NCI-H460 (cell line): ENCODE data around the gene GBX1. TPM values are rescaled to one million over a fixed set of nuclear protein-coding genes. Genes with fewer than 3 reads are reported as not detected.

Experiments used
- DNase-seq: peaks from one replicate; pipeline ENCODE4 v3.0.0-alpha.2; 2016; ENCODE audit warnings: low read depth; ENCODE audit errors: extremely low read depth
- total RNA-seq: library from RNA; depleted of rRNA; stranded (reverse); fragments of >200 nt; shearing (Covaris generic); gene quantifications from 2 replicates; pipeline ENCODE4 v1.2.3, GENCODE V29; 2014

GBX1 gene
- total RNA-seq, 1 experiment from 2014 or later: not detected

- no peak for DNase-seq
Measured at GRCh38 chr7:151175047-151175792, 7.7 kb upstream of the GBX1 start.

DNA sequence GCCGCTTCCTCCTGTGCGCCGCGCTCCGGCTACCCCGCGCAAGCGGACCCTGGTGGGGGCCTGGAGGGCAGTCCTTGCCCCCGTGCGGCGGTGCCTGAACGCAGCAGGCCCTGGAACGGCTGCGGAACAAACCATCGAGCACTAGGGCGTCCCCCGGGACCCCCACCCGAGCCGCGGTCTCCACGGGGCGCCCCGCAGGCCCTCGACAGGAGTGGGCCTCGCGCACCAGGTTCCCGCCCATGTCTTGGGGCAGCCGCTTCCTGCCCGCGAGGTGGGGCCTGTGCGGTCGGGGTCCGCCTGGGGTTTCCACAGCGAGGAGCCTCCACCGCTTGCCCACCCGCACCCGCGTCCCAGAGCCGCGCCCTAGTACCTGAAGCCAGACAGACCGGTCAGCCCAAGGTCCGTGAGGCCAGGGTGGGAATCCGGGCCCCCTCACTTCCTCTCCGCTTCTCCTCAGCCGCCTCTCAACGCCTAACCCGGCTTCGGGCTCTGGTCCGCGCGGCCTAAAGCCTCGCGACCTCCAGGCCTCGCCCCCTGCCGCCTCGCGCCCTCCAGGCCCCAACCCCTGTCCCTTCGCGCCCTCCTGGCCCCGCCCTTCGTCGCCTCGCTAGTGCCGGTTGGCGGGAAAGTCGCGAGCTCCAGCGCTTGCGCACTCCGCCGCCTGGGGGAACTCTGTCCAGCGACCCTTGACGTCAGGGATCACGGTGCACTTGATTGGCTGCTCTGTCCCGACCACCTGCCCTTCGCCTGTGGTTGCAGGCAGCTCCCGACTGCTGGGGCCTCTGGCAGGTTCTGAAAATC is 7.0 kb upstream of the GBX1 start:
- no peak for DNase-seq

DNA sequence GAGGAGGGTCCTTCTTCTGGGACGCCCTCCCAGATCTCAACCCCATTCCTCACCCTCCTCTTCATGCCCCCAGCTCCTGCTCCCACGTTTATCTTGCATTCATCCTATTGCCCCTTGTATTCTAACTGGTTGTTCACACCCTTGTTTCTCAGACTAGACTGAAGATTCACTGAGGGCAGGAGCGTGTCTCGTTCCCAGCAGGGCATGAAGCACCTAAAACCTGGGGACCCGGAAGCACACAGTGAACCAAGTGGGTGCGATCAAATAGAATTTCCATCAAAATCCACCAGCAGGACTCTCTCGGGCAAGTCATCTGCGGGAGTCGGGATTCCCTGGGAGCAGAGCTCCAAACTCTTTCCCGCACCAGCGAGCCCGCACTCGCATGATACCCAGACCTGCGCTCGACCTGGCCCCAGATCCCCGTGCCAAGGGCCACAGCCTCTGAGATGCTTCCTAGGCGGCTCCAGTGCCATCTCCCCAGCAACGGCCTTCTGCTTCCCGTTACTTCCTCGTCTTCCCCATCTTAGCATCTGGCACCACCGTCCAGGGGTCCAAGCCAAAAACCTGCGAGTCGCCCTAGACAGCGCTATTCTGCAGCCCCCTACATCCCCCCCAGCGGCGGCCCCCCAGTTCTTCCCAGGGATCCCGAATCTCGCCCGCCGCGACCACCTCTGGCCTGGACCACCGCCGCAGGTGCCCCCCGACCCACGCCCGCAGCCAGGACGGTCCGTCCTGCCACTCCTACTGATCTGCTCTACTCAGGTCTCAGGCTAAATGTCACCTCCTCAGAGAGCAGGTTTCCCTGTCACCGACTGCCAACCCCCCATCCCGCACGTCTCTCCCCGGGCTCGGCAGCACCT is 6.1 kb upstream of the GBX1 start:
- DNase-seq: no peak

GRCh38 chr7:151172273-151173141 is 5.0 kb upstream of the GBX1 start:
- DNase-seq: peak; percentile 72

DNA sequence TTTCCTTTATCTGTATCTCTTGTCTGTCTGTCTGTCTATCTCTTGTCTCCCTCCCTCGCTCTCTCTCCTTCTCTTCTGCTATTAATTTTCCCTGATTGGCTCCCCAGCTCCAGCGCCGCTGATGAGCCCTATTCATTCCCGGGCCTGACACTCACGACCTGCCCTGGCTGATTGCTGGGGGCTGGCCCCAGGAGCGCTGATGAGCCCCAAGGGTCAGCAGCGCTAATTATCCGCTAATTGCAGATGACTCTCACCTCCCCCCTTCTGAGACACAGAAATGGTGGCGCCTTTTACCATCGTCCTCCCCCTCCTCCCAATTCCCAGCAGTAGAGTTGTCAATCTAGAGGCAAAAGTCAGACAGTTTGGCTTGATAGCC is 1.3 kb upstream of the GBX1 start:
- no peak for DNase-seq

DNA sequence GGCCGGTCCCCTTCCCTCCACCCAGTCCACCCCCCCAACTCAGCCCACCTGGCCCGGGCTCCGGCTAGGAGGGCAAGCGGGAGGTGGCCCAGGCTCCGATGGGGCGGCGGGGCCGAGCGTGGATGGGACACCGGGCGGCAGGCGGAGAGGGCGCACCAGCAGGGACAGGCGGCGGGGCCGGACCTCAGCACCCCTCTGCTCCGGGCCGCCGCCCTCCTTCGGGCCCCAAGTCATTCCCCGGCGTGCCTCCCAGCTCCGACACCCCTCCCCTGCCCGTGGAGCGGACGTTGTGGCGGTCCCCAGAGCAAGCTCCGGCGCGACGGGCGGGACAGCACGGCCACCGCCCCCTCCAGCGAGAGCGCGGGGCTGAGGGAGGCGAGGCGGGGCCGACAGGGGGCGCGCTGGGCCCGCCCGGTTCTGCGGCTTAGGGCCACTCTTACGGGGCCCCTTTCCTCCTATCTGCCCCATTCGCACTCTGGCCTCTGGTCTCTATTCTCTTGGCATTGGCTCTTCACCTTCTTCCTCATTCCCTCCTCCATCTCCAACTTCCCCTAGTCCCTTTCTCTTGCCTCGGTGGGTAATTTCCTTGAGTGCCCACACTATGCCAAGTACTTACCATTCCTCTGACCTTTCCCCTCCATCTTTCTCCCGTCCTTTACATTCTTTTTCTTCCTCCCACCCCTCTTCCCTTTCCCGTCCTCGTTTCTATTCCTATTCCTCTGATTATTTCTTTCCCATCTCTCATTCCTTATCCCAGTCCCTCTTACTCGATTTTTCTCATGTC is 701 bp upstream of the GBX1 start:
- DNase-seq: peak; percentile 26

DNA sequence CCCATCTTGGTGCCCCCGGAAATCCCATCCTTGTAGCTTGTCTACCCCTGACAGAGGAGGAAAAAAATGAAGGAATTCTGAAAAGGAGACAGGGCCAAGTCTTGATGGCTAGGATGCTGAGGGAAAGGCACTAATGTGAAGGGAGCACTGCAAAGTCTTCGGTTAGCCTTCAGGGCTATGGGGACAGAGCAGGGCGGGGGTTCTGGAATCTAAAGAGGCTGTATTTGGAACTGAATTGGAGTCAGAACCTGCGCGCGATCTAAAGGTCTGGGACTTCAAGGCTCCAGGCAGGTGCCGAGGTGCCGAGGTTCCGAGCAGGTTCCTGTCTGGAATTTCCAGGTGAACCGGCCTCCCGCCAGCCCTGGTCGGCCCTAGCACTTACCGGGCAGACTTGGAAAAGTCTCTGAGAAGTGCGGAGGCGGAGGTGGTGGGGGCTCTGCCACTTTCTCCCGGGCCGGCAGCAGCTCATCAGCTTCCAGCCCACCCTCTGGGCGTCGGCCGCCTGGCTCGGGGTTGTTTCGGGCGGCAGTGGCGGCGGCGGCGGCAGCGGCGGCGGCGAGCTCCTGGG is 781 bp downstream of the GBX1 start:
- no peak for DNase-seq

DNA sequence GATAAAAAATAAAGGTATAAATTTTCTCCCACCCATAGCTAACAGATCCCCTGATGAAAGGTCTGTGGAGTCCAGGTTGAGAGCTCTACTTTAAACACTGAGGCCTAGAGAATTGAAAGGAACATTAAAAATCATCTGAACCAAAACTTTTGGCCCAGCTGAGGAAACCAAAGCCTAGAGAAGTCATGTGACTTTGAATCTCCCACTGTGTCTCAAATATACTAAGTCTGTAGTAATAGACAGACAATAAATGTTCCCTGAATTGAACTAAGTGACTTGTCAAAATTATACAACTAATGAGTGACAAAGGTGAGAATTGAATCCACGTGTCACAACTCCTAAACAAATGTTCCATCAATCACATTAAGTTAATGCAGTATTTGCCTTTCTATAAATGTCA is 5.7 kb downstream of the GBX1 start:
- DNase-seq: no peak

DNA sequence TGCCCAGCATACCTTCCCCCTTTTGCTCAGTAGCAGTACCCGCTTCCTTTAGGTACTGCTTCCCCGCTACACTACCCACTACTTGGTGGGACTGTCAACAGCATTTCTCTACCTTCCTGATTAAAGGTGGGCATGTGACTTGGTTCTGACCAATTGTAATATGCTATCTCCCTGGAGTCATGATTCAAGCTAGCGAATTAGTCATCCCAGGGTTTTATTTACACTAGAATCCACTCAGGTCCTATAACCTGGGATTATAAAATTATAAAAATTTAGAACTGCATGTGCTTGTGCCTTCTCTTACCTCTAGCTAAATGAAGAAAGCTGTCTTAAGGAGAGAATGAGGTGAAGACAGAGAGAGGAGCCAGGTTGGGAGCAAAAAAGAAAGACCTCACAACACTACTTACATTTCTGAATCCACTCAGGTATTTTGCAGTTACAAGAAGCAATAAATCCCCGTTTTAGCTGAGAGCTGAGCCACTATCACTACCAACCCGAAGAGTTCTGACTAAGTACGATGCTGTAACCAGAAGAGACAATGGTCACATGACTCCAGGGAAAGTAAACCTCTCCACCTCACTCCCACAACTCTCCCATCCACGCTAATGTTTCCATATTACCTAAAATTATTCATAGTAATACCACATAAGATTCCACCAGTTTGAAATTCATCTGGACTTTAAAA is 9.7 kb downstream of the GBX1 start:
- no peak for DNase-seq

DNA sequence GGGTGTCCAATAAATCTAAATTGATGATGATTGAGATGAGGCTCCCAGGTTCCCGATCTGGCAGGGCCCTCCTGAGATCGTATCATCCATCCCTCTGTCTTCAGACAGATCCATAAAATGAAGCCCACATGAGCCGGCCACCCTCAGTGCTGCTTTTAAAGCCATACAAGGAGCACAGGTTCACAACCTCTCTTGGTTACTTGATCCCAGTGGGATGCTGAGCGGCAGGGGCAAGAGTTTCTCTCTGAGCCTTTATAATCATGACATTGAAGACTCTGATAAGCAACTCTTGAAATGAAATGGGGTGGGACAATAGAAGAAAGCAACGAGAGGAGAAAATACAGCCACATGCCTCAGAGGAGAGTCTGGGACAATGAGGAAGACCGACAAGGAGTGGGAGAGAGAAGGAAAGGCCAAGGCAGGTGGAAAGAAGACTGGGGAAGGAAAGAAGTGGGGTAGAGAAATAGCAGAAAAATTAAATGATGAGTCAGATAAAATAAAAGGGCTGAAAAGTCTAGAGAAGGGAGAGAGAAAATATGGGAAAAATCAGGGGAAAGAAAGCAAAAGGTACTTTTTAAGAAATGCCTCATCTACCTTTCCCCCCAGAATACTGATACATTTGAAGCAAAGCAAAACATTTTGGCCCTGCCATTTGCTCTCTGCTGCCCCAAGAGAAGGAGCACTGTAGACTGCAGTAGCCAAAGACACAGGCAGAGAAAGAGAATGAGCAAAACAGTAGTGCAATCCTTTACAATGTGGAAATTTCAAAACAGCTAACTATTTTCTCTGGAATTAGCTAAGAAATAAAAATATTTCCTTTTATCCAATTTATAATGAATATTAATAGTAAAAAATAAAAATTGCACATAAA is 14.6 kb downstream of the GBX1 start:
- DNase-seq: no peak

- no peak for DNase-seq
Measured at GRCh38 chr7:151150388-151150787, 17.1 kb downstream of the GBX1 start.

DNA sequence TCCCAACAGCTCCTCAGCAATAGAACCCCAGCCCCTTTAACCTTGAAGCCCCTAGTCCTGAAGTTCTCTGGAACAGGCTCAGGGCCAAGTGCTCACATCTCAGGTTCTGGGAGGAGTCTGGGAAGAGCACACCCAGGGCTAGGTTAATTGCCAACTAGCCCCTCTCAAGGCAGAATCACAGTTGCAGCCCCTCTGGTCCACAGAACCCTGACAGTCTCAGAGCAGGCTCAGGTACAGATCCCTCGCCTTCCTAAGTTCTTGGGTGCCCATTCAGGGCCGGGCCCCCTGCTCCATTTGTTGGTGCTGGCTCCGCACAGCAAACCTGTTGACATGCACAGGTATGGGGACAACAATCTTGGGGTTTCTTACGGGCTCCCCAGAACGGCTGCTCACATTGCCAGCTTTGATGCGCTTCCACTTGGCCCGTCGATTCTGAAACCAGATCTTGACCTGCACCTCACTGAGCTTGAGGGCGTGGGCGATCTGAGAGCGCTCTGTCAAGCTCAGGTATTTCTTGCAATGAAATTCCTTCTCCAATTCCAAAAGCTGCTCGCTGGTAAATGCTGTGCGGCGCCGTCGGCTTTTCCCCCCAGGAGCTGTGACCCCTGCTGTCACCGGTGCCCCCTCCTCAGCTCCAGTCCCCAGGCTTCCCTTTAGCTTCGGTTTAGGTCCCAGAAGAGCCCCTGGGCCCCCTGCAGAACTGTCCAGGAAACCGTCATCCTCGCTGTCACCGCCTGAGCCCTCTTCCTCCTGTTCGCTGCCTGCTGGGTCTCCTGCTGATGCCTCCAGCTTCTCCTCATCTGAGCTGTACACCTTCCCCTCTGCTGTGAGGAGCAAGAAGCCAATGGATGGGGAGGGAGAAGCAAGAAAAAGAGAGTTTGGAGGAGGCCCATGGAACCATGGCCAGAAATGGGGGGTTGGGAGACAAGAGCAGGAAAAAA is 18.9 kb downstream of the GBX1 start:
- no peak for DNase-seq

GRCh38 chr7:151146761-151147160 is 20.7 kb downstream of the GBX1 start:
- DNase-seq: no peak

- no peak for DNase-seq
Measured at GRCh38 chr7:151144387-151144786, 23.1 kb downstream of the GBX1 start.

- no peak for DNase-seq
Measured at GRCh38 chr7:151143261-151144015, 24.1 kb downstream of the GBX1 start.

DNA sequence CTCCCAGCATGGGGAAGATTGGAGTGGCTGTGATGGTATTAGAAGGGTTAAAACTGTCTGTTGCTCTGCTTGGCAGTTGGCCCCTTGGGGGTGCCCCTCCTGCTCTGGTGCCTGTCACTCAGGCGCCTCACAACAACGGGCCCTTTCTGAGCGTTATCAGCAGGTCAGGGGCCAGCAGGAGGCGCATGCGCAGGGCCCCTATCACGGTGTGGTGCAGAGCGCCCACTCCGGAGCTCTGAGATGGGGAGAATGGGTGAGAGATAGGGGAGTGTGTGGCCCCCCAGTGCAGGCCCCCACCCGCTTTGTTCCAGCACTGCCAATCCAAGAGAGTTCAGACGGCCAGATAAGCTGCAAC is 24.8 kb downstream of the GBX1 start:
- DNase-seq: no peak
